Superior temporal gyrus (tissue), 1 donor: ENCODE measurements around the gene COPZ2.
"Not testable (repeated sequence)": the region's sequence is repeated elsewhere in the genome, so short reads cannot be mapped to it uniquely, and the experiment has no call there.

Experiments used
- DNase-seq: peaks from one replicate; pipeline ENCODE4 v3.0.0-alpha.2; 2016; ENCODE audit errors: extremely low spot score

COPZ2 gene

DNA sequence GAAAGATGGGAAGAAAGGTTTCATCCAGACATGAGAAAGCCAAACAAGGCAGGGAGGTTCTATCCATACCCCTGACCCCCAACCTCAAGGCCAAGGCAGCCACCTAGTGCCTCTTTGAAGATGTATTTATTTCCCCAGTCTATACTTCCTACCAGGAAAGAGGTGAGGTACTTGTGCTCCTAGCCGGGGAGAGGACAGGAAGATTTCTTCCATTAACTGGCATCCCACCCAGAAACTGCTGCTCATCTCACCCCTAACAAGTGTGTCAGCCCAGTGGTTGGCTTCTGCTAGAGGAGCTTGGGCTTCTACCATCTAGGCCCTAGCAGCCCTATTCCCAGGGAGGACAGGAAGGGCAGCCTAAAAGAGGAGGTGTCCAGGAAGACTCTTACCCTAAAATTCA is 8.9 kb downstream of the COPZ2 start:
- no peak for DNase-seq

DNA sequence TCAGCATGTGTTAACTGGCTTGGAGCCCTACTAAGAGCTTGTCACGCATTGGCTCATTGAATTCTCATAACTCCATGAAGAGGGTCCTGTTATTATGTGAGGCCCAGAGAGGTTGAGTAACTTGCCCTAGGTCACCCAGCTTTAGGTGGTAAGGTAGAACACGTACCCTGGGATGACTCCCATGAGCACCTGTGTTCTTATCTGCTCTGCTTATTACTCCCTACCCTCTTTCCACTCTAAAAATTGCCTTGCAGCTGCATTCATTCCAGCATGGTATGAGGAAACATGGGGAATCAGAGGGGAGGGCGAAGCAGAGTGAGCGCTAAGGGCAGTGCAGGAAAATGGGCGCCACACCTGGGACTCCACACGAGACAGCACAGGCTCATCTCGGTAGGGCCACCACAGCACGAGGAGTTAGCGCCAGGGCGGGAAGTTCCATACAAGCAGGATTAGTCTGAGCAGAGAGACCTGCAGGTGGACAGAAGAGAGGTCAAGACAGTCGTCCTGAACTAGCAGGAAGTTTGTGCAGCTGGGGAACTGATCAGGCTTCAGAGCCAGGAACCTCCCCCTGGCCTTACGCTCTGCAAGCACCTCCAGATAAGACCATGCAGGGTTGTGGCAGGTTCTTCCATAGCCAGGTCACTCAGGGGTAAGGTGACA is 10.1 kb downstream of the COPZ2 start:
- no peak for DNase-seq

DNA sequence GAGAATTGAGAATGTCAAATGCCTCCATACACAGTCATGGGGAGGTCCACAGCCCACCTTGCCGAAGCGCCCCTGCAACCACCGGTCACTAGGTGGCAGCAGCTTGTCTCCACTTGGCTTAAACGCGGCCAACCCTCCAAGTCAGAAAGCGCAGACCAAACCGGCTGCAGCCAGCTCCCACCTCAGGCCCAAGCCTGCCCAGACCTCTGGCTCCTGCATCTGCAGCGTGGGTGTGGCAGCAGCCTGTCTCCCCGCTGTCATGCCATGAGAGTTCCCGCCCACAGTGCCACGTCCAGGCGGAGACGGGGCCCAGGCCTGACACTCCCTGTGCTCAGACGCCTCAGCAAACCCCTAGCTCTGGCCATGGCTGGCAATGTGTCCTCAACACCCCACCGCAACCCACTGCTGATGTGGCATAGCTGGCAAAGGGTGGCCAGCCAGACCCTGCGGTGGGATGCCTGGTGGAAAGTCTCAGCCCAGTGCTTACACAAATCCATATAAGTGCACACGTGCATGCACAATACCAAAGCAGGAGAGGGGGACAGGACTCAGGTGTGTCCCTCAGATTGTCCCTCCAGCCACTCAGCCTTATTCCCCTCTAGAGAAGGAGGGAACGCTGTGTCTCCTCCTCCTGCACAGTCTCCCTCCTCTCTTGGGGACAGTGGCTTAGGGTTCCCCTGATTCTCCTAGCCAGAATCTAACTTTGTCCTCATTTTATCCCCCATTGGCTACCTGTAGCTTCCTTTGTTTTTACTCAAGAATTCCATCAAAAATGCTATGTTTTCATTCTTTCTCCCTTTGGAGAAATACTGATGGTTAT is 10.9 kb downstream of the COPZ2 start:
- peak; percentile 80 for DNase-seq

DNA sequence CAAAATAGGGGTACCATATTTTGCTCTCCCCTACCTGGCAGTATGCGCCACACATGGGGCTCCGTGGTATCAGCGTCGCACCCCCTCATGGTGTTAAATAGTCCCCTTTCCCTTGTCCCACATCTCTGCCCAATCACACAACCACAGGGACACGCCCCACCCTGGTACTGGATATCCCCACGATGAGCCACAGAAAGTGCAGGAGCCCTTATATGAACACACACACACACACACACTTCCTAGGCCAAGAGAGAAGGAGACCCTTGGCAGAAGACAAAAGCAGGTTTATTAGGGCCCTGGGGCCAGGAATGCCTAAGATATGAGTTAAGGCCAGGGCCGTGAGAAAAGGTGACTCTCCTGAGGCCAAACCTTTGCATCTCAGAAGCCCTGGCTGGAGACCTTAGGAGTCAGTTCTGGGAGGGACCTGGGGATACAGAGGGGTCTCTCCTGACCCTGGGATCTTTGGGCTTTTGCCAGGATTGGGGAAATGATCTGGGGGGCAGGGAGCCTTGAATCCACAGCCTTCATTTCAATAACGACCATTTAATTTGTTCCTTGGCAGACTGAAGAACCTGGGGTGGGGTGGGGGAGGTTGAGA is 11.6 kb downstream of the COPZ2 start:
- no peak for DNase-seq

DNA sequence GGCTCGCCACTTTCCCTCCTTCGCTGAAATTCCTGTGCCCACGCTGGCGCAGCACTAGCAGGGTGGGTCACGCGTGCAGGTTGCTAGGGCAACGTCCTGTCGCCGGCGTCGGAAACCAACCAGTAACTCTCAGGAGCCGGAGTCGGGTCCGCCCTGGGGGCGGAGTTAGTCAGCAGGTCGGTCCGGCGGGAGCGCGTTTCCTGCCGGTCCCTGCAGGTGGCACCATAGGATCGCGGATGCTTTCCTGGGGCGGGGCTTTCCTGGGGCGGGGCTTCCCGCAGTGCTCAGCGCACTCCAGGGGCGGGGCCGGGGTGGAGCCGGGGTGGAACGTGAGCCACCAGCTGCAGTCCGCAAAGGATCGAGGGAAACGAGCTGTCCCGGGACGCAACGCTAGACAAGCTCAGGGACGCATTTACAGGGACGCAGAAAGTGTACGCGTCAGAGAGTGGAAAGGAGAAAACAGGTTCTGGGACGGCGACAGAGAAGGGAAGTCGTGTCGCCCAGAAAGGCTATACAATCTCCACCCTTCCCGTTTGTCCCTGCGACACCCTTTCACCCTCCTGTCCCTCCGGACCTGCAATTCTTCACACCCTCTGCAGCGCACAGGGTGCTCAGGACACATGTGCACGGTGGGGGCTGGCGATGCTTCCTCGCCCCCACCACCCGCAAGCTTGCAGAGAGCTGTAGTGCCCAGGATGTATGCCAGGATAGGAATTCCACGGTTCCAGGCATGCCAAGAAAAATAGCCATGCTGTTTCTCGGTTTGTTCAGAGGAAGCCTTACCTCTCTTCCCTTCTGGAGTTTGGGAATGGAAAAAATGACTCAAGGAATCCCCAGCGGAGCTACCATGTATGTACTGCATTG is 12.3 kb downstream of the COPZ2 start:
- peak; percentile 95 for DNase-seq

DNA sequence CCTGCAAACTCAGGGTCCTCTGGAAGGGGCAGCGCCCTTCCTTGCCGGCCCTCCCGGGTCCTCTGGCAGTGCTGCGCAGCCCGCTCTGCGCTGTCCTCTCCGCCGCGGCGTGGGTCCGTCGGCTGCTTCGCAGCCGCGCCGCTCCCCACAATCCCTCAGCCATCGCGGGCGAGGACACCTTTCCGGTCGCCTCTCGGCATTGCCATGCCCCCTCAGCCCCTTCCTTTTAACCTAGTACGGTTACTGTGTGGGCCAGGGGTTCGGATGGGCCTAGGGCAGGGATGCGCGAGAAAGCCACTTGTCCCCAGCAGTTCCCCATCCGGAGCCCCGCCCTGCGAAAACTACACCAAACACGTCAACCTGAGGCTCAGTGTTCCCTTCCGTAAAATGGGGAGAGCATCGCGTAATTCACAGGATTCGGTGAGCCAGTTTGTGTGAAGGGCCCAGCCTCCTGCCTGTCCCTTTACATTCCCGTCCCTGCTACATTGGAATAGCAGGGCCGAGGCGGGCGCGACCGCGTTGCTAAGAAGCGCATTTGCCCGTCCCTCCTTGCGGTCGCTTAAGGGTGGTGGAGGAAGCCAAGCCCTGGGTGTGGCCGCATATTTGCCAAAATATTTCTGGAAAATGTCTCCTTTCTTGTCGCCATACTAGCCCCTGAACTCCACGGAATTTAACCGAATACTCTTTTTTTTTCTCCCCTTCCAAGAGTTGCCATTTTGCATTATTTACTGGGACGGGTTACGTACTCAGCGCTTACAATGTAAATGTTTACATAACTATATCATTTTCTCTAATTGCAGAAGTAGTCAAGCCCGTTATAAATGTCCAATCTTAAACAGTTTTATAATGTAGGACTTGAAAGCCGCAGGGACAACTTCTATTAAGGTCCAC is 13.2 kb downstream of the COPZ2 start:
- no peak for DNase-seq

DNA sequence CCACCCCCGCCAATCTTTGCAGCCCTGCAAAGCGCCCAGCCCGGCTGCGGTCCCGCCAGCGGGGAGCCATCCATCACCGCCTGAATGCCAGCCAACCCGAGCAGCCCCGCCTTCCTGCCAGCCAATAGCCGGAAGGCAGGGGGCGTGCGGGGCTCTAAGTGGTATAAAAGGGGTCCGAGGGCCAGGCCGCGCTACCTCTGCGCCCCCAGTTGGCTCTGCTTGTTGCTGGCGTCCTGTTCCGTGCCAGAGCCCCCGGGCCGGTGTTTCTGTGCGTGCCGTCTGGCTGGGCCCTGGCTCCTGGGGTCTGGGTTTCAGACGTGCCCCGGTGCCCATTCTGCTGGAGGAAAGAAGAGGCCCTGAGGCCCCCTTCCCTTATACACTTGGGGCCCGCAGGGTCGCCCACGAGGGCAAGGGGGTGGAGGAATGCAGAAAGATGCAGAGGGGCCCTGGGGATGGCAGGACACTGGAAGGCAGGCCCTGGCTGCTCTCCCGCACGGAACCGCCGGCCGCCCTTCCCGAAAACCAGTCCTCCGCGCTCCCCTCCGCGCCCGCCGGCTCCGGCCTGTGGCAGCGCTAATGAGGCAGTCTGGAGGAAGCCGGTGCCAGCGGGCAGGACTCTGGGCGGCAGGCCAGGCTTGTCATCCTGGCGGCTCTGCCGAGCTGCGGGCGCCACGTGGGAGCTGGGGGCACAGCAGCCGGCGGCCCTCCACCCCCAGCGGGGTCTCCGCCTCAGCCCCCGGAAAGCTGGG is 14.0 kb downstream of the COPZ2 start:
- DNase-seq = peak; percentile 87

DNA sequence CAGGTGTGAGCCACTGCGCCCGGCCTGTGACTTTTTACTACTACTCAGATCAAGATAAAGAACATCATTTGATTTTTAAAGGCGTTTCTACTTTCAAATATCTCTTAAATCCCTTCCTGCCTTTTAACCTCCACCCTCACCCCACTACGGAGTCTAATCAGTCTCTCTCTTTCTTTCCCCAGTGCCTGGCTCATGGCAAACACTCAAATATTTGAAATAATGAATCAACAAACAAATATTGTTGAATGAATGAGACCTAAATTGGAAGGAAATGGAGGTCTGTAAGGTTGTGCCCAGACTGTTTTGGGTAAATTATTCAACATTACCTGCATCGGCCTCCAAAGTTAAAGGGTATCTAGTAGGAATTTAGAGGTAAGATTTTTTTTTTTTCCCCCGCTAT is 14.7 kb downstream of the COPZ2 start:
- no peak for DNase-seq

DNA sequence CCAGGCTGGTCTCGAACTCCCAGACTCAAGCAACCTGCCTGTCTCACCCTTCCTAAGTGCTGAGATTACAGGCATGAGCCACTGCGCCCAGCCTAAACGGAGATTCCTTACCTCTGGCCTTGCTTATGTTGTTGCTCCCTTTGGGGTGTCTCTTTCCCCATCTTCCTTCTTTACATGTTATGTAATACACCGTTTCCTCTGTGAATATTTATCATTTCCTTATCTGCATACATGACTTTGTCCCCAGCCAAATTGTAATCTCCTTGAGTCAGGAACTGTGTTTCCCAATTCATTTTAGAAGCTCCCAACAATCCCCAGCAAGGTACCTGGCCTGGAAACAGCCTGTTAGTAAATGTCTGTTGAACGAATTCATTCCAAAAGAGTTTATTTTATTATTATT is 15.7 kb downstream of the COPZ2 start:
- no peak for DNase-seq

DNA sequence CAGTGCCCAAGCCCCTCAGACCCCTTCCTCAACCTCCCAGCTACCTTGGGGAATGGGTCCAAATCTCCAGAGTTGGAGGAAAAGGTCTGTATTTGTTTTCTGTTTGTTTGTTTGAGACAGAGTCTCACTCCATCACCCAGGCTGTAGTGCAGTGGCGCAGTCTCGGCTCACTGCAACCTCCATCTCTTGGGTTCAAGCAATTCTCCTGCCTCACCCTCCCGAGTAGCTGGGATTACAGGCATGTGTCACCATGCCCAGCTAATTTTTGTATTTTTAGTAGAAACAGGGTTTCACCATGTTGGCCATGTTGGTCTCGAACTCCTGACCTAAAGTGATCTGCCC is 19.8 kb downstream of the COPZ2 start:
- not testable (repeated sequence) for DNase-seq

DNA sequence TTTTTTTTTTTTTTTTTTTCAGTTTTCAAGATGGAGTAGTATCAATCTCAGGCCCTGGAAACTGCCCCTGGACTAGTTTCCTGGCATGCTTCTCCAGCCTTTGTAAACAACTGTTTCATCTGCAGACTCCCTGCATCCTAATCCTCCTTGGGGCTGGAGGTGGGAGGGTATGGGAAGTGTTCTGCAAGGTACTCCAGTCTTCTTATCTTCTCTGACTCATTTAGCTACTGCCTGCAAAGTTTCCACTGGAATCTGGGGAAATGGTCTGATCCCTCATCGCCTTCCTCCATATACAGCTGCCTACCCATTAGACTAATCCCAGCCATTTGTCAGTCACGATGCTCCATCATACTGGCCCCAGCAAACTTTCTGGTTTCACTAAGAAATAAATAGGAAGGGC is 21.5 kb downstream of the COPZ2 start:
- no peak for DNase-seq

DNA sequence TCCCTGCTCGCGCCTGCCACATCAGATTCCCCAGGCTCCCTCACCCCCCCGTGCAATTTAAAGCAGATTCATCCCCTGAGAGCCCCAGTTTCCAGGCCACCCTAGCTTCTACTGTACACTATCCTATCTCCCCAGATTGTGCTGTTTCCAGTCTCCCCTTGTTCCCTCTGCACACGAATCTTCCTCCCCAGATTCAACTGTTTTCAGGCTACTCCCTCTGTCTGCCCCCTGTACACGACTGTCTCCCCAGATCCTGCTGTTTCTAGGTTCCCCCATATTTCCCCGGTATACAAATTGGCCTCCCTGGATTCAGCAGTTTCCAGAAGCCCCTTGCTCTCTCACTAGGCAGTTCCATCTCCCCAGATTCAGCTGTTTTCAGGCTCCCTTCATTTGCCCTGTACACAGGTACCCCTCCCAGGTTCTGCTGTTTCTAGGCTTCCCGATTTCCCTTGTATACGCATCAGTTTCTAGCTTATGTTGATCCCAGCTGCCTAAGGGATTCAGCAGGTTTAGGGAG is 22.9 kb downstream of the COPZ2 start:
- no peak for DNase-seq

DNA sequence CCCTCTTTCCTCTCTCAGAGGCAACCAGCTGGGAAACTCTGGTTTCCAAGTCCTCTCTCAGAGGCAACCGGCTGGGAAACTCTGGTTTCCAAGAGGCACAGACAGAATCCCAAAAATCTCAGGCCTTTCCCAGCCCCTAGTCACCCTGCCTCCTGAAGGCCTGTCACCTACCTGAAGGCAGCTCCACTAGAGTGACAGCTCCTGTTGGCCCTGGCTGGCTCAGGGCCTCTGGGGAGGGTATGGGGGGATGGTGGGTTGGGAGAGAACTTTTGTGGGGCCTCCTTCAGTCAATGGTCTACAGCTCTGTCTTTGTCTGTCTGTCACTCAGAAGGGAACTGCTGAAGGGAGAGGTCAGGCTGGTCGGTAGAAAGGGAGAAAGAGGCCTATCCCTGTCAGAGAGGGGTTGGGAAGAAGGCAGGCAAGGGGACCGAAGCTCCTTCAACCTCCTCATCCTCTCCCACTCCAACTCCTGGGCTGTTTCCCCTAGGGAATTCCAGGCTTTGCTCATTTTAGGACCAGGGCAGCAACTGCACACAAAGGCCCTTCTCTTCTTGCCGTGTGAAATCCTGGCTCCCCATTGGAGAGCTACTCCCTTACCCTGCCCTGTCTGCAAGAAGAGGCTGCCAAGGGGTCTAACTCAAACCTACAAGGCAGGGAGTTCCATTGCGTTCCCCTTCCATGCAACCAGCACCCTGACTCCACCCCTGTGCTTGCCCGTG is 23.6 kb downstream of the COPZ2 start:
- no peak for DNase-seq

DNA sequence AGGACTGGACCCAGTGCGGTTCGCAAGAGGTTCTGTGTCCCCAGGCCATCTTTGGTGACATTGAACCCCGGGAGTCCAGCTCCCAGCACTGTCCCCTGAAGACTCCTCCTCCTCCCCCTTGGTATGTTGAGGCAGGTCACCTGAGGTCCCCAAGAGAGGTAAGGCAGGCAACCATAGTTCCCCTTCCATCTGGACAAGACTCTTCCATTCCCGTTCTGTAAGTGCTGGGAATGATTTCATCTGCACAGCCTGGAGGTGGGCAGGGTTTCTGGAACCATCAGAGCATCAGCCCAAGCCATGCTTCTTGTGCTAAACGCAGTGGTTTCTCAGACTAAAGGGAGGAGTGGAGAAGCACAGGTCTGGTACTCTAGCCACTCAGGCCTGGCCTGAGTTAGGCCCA is 24.9 kb downstream of the COPZ2 start:
- no peak for DNase-seq

DNA sequence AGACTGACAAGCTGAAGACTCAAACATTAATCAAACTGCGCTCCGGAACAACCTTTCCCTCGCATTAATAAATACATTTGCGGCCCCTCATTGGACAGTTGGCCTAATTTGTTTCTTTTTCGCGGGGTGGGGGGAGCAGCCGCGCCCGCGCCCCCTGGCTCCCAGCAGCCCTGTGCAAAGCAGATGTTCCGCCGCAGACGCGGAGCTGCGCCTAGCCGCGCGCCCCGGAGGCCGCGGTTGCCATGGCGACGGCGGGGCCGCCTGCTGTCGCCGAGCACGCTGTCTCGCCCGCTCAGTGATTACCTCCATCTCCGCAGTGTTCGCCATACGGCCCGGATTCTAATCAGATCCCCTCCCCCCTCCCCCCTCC is 25.5 kb downstream of the COPZ2 start:
- no peak for DNase-seq

DNA sequence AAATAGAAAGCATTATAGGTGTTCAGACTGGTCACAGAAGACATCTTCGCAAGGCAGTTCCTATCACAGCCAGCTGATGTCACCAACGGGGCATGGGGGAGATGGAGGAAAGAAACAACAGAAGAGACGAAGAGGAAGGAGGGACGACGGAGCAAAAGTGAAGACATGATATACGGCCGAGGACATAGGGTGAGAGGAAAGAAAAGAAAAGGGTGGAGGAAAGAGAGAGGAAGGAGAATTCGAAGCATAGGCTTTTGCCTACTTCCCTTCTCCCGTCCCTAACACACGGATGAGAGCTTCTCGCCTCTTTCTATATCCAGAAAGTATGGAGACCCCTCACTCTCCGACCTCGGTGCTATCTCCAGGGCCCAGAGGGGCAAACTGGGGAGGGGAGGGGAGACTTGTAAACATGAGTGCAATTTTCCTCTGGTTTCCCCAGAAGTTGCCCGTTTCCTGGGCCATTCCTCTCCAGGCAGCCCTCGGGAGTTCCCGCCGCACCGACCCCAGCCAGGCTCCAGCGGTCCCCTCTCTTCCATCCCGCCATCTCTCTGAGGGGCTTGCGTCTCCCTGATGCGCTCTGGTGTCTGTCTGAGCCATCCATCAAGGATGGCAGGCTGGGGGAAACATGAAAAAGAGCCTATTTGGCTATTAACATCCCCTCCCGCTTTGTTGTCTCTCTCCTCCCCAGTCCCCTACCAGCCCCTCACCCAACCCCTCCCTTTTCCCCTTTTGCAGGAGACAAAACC is 26.0 kb downstream of the COPZ2 start:
- DNase-seq = no peak

DNA sequence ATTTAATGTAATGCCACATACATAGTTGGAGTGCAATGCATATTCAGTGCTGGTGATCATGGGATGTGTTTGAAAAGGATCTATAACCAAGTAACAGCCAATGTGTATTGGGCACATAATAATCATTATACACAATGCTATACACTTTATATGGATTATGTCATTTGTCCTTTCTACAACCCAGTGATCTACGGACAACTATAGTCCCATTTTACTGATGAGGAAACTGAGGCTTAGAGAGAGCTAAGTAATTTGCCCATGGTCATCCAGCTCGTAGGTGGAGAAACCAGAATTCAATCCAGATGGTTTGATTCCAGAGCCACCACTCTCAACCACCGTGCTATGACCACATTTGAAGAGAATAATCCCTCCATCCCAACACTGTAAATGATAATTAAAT is 27.4 kb downstream of the COPZ2 start:
- DNase-seq = no peak

DNA sequence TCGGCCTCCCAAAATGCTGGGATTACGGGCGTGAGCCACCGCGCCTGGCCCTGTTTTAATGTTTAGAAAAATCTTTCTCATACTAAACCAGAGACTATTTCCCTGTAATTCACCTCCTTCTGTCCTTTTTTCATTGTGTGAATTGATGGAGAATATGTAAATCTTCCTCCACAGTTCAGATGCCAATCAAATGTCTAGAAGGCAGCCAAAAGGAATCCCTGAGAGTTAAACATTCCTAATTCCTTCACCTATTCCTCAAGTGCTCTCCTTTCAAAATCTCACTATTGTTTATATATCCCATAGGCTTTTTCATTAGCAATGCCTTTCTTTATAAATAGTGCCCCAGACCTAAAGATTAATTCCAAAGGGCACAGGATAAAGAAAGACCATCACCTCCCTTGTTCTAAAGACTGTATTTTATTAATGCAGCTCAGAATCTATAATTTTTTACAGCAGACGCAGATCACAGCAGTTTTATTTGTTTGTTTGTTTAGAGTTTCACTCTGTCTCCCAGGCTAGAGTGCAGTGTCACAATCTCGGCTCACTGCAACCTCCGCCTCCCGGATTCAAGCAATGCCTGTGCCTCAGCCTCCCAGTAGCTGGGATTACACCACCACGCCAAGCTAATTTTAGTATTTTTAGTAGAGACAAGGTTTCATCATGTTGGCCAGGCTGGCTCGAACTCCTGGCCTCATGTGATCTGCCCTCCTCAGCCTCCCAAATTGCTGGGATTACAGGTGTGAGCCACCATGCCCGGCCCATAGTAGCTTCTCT is 30.5 kb downstream of the COPZ2 start:
- no peak for DNase-seq
